HG03139 (cell line): Measurements from ENCODE around the gene HIPK1.
"Not testable (repeated sequence)": the region's sequence is repeated elsewhere in the genome, so short reads cannot be mapped to it uniquely, and the experiment has no call there.

Source experiments
- ATAC-seq: cut with Tn5 transposase; IDR thresholded peaks from one replicate; pipeline ENCODE4 v1.9.1; 2021; ENCODE audit not compliant: unreplicated experiment

HIPK1 gene

GRCh38 chr1:113981962-113982931 lies 53.1 kb downstream of the HIPK1 start:
- no peak for ATAC-seq

GRCh38 chr1:113982949-113983348 lies 53.8 kb downstream of the HIPK1 start:
- ATAC-seq = no peak

GRCh38 chr1:113983391-113983790 lies 54.3 kb downstream of the HIPK1 start:
- no peak for ATAC-seq

- ATAC-seq = no peak
These were observed 54.7 kb downstream of the HIPK1 start for GRCh38 chr1:113983826-113984225.

GRCh38 chr1:113984710-113985109 lies 55.6 kb downstream of the HIPK1 start:
- ATAC-seq = no peak

- no peak for ATAC-seq
These were observed 57.7 kb downstream of the HIPK1 start for GRCh38 chr1:113986802-113987201.

GRCh38 chr1:113987259-113987658 lies 58.1 kb downstream of the HIPK1 start:
- ATAC-seq = no peak

- ATAC-seq = no peak
These were observed 61.4 kb downstream of the HIPK1 start for GRCh38 chr1:113990530-113990929.

- ATAC-seq = no peak
These were observed 61.8 kb downstream of the HIPK1 start for GRCh38 chr1:113990961-113991360.

GRCh38 chr1:113991467-113991997 lies 62.4 kb downstream of the HIPK1 start:
- ATAC-seq = no peak

GRCh38 chr1:113993072-113993471 lies 63.9 kb downstream of the HIPK1 start:
- no peak for ATAC-seq

GRCh38 chr1:113993766-113994165 lies 64.6 kb downstream of the HIPK1 start:
- ATAC-seq = no peak

GRCh38 chr1:113995382-113995781 lies 66.3 kb downstream of the HIPK1 start:
- ATAC-seq = no peak

GRCh38 chr1:113998361-113998760 lies 69.2 kb downstream of the HIPK1 start:
- ATAC-seq = no peak

GRCh38 chr1:113999233-113999632 lies 70.1 kb downstream of the HIPK1 start:
- no peak for ATAC-seq

GRCh38 chr1:113999799-114000198 lies 70.7 kb downstream of the HIPK1 start:
- no peak for ATAC-seq

GRCh38 chr1:114000406-114000805 lies 71.3 kb downstream of the HIPK1 start:
- no peak for ATAC-seq

GRCh38 chr1:114002492-114003239 lies 73.5 kb downstream of the HIPK1 start:
- no peak for ATAC-seq

GRCh38 chr1:114003431-114003830 lies 74.3 kb downstream of the HIPK1 start:
- no peak for ATAC-seq

- not testable (repeated sequence) for ATAC-seq
These were observed 77.7 kb downstream of the HIPK1 start for GRCh38 chr1:114006825-114007224.

GRCh38 chr1:114008480-114008941 lies 79.4 kb downstream of the HIPK1 start:
- no peak for ATAC-seq

GRCh38 chr1:114008993-114009392 lies 79.9 kb downstream of the HIPK1 start:
- no peak for ATAC-seq
